ENCODE data around the gene PHEX.

Gene PHEX

DNA sequence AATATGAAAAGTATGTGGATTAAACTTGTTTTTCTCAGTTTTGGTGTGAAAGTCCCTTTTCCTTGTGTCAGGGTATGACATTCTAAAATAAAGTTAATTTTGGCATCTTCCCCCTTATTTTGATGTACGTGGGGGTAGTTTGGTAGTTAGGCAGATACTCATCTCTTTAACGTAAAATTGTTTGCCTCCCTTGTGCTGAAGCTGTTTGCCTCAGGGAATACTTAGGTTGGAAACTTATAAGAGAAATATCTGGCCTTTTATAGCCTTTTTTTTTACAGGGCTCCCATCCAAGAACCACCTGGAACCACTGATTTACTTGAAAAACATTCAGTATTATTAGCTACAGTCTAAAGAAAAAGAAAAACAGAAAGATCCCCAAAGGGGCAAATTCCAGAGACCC is 85.5 kb downstream of the PHEX start:
- DNase-seq (ENCODE audit: low read depth, low spot score), result no peak
- in situ Hi-C loops (cut with HindIII; ENCODE audit: low sequenced_read_pairs), result no loop called here
- TF ChIP-seq, protein P1, sequence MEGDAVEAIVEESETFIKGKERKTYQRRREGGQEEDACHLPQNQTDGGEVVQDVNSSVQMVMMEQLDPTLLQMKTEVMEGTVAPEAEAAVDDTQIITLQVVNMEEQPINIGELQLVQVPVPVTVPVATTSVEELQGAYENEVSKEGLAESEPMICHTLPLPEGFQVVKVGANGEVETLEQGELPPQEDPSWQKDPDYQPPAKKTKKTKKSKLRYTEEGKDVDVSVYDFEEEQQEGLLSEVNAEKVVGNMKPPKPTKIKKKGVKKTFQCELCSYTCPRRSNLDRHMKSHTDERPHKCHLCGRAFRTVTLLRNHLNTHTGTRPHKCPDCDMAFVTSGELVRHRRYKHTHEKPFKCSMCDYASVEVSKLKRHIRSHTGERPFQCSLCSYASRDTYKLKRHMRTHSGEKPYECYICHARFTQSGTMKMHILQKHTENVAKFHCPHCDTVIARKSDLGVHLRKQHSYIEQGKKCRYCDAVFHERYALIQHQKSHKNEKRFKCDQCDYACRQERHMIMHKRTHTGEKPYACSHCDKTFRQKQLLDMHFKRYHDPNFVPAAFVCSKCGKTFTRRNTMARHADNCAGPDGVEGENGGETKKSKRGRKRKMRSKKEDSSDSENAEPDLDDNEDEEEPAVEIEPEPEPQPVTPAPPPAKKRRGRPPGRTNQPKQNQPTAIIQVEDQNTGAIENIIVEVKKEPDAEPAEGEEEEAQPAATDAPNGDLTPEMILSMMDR (IDR thresholded peaks at IDR 0.05; ENCODE audit: low read depth, low read length), result no peak

GRCh38 chrX:22118161-22118830 is 86.2 kb downstream of the PHEX start:
- DNase-seq (ENCODE audit: low read depth, low spot score), result no peak
- TF ChIP-seq, protein P1 (IDR thresholded peaks at IDR 0.05; ENCODE audit: low read depth, low read length), result no peak
- in situ Hi-C loops (cut with HindIII; ENCODE audit: low sequenced_read_pairs), result no loop called here

More for the DNA sequence above, 85.5 kb downstream of the PHEX start:
- H3K4me3 ChIP-seq (ENCODE audit: low read depth, low read length), result no peak overlapping the region

GRCh38 chrX:22121161-22121560 is 89.0 kb downstream of the PHEX start:
- no peak for DNase-seq (ENCODE audit: low read depth, low spot score)
- TF ChIP-seq, protein P1 (IDR thresholded peaks at IDR 0.05; ENCODE audit: low read depth, low read length), result no peak
- in situ Hi-C loops (cut with HindIII; ENCODE audit: low sequenced_read_pairs), result no loop called here
- no peak overlapping the region for H3K4me3 ChIP-seq (ENCODE audit: low read depth, low read length)

More at GRCh38 chrX:22118161-22118830, 86.2 kb downstream of the PHEX start:
- H3K4me3 ChIP-seq (ENCODE audit: low read depth, low read length), result no peak overlapping the region

- in situ Hi-C loops (cut with HindIII; ENCODE audit: low sequenced_read_pairs), result no loop called here
- peak; percentile 83 for DNase-seq (ENCODE audit: low read depth, low spot score)
- no peak overlapping the region for H3K4me3 ChIP-seq (ENCODE audit: low read depth, low read length)
- TF ChIP-seq, protein P1 (IDR thresholded peaks at IDR 0.05; ENCODE audit: low read depth, low read length), result no peak
These were observed 90.4 kb downstream of the PHEX start for GRCh38 chrX:22122510-22122909.

- DNase-seq (ENCODE audit: low read depth, low spot score), result no peak
- in situ Hi-C loops (cut with HindIII; ENCODE audit: low sequenced_read_pairs), result no loop called here
- H3K4me3 ChIP-seq (ENCODE audit: low read depth, low read length), result no peak overlapping the region
- TF ChIP-seq, protein P1 (IDR thresholded peaks at IDR 0.05; ENCODE audit: low read depth, low read length), result no peak
These were observed 92.0 kb downstream of the PHEX start for GRCh38 chrX:22124098-22124497.

- in situ Hi-C loops (cut with HindIII; ENCODE audit: low sequenced_read_pairs), result no loop called here
- no peak for DNase-seq (ENCODE audit: low read depth, low spot score)
- H3K4me3 ChIP-seq (ENCODE audit: low read depth, low read length), result no peak overlapping the region
- TF ChIP-seq, protein P1 (IDR thresholded peaks at IDR 0.05; ENCODE audit: low read depth, low read length), result no peak
These were observed 93.4 kb downstream of the PHEX start for GRCh38 chrX:22125481-22125880.

Measured in astrocyte of the spinal cord (primary cell).